Forelimb muscle (tissue), 1 donor: ENCODE results near the gene UBE2QL1. TPM values are rescaled to one million over a fixed set of nuclear protein-coding genes. Genes with fewer than 3 reads are reported as not detected.

Experiments
- DNase-seq: peaks from one replicate; pipeline ENCODE4 v3.0.0-alpha.2; 2013; ENCODE audit warnings: low read depth
- polyA plus RNA-seq: library from polyadenylated mRNA; unstranded; fragments of 120-200 nt; gene quantifications from one replicate; pipeline ENCODE4 v1.2.1, GENCODE V29; 2013; ENCODE audit not compliant: insufficient read length

Gene UBE2QL1
- polyA plus RNA-seq, 1 donor = 3.1 TPM

DNA sequence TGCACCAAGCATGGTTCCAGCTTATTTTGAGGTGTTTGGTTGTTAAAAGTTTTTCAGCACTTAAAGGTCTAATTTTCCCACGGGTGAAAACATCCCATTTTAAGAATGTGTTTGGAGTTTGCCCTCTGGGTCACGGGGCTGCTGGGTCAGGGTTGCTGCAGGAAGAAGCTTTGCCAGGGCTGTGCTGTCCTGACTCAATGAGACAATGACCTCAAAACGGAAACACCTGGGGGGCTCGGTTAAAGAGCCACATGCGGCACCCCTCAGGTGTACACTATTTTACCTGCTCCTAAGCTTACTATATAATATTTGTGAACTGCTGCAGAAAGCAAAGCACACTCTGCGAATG is 27.6 kb downstream of the UBE2QL1 start:
- DNase-seq = no peak

DNA sequence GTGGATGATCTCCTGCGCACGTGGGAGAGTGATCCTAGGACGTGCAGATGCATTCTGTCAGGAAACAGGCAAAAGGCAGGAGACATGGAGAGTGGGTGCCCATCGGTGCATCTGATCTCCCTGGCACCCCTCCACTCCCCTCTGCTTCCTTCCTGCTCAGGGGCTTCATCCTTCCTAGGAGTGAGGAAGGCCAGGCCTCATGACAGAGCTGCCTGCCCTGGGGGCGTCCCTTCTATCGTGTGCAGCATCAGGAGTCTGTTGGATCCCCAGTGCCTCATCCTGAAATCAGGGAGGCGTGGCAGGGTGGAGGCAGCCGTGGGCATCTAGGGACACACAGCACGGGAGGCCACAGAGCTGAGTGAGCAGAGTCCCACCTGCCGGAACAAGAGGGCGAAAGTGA is 30.1 kb downstream of the UBE2QL1 start:
- no peak for DNase-seq

DNA sequence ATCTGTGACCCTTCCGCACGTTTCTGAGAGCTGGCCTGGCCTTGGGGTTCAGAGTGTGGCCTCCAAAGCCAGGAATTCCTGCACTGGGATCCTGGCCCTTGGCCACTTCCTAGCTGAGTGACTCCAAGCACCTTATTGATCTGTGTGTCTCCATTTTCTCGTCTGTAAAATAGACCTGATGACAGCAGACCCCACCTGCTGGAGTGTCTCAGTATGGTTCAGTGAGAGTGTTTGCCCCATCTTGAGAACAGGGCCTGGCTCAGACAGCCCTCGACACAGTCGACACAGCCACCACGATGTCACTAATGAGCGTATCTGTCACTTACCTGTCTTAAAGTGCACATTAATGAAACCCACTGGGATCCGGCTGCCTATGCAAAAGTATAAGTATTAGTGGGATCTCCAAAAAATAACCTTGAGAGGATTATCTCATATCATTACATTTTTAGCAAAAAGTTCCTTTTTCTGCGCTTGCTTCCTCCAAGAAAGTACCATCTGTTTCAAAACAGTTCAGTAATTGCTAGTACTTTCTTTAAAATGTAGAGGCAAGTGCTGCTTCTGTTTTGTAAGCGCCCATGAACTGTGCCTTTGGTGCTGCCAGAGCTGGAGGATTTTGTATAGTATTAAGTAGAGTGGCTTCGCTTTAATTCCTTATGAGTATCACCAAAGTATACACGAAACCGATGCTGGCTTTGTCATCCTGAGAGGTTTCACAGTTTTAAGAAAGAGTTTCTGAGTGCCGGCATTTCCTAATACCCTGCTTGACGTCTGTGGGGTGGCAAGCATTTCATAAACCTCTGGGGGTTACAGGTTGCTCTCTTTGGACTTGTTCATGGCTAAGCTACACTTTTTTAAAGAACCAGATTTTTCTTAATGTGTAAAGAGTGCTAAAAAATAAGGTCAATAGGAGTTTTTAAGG is 31.7 kb downstream of the UBE2QL1 start:
- no peak for DNase-seq

DNA sequence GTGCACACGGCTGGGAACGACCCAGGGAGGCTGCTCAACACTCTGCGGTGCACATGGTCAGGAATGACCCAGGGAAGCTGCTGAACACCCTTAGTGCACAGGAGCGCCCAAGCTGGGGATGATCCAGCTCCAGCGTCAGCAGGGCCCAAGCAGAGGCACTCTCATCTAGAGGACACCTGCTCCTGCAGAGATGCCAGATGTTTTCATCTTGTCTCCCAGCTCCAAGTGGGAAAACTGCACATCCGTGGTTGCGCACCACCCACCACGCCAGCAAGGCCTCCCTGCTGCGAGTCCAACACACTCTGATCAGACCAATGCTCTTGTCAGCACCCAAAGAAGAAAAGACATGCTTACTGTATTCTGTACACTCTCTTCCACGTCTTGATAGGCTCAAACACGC is 34.1 kb downstream of the UBE2QL1 start:
- no peak for DNase-seq

DNA sequence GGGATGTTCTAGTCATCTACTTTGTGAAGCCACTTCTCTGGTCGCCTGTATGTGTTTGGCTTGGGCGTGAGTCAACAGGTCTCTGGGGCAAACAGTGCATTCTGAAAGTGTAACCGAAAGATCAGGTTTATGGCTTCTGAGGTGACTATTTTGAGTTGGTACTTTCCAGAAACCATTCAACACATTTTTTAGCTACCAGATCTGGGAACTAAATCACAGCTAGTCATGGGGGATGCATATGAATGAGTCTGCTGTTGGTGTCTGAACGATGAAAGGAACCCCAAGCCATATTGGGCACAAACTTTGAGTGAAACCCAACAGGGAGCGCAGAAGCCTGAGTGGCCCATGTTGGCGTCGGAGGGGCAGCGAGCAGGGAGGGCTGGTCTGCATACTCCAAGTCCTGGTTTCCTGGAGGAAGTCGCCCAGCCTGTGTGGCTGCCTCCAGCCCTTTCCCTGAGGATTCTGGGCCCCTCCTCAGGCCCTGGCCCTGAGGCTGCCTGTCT is 35.3 kb downstream of the UBE2QL1 start:
- no peak for DNase-seq

DNA sequence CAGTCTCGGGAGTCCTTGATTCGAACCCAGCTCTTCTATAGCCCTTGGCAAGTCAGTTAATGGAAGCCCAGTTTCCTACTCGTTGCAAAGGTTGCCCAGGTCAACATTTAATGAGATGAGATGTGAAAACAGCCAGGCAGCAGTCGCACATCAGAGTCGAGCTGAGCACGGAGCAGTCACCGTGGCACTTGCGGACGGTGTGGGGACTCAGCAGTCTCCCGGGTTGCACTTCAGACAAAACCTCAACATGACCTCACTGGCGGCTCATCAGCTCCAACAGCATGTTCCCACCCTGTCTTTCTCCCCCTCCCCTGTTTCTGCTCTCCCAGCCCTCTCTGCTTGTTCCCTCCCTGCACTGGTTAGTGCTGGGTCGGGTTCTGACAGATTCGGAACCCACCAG is 35.8 kb downstream of the UBE2QL1 start:
- no peak for DNase-seq

DNA sequence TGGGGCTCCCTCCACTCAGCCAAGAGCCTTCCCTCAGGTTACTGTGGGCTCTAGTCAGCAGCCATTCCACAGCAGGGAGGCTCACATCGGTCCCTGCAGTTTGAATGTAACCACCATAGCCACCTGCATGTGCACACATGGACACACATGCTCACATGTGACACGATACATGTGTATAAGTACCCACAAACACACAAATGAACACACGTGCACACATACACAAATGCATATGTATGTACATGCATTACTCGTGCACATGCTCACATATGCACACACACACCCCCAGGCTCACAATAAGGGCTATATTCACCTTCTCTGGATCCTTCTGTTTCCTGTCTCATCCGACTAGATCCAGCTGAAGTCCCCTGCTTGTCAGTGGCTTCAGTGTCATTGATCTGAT is 36.2 kb downstream of the UBE2QL1 start:
- DNase-seq = no peak

DNA sequence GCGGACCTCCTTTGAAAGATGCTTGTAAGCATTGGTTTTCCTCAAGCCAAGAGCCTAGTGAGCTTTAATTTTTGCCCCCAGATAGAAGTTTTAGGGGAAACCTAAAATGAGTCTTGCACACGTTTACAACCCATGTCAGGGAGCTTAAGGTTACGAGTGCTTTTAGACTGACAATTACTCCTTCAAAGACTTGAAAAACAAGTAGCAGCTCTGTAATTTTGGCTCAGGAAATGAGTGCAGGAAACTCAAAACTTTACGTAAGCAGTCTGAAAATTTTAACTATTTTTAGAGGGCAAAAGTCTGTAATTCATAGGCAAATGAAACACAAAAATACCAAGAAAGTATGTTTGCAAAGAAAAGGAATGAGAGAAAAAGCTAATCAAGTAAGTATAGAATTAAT is 36.8 kb downstream of the UBE2QL1 start:
- DNase-seq = no peak

DNA sequence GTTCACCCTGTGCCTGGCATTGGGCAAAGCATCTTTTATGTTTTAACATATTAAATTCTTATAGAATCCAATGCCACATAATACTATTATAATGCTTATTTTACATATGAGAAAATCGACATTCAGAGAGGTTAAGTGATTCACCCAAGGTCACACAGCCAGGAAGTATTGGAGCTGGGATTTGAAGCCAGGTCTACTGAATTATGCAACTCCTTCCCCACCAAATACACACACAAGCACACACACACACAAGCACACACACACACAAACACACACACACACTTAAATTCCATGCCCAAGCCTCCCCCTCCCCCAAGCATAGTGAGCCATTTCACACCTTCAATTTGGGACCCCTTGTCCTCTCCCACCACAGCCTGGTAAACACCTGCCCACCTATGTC is 37.4 kb downstream of the UBE2QL1 start:
- DNase-seq = no peak

DNA sequence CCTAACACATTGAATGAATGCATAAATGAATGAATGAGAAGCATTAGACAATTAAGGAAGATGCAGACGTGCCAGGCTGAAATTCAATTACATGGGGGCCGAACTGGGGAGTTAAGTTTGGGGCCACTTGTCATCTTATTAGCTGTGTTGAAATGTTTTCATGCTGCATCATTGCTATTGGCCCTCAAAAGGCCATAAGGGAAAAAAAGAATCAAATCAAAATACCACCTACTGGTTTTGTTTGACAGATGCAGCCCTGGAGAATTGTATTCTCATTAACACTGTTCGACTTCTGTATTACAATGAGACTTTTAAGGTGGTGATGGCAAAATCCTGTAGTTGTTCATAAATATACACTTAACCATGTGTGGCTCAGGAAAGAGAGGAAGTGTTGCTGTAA is 38.4 kb downstream of the UBE2QL1 start:
- no peak for DNase-seq

DNA sequence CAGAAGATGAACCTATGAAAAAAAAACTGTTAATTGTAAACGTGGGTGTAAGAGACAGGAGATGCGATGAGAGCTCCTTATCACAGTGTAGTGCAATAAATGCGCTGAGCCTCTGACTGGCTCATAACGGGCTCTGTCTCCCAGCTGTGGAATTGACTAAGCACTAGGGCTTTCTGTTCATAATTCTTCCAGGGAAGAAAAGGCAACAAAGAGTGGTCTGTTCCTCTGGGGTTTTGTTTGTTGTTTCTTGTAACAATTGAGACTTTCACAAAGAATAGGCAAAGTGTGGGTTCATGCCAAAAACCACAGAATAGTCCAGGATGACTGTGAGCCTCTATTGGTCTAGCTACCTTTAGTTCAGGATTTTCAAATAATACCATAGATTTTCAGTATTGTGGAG is 39.4 kb downstream of the UBE2QL1 start:
- no peak for DNase-seq

DNA sequence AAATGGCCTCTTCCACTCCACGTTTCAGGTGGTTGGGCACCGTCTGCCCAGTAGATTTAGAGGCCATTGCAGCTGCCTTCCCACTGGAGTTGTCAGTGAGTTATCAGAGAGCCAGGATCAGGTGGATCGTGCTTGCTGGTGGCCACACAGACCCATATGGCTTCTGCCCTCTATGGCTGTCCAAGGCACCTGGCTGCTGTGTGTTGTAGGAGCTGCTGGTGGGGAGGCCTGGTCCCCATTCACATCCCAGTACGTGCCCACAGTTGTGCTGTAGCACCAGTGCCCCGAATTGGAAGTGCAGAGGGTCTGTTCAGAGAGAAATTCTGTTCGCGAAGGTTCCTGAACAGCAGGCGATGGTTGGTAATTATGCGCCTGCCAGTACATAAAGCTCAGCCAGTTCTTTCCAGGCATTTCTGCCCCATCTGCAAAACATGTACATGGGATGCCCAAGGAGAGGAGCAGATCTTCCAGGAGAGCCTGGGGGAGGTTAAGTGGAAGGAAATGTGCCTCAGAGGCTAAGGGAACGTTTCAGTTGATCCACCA is 41.1 kb downstream of the UBE2QL1 start:
- DNase-seq = no peak

DNA sequence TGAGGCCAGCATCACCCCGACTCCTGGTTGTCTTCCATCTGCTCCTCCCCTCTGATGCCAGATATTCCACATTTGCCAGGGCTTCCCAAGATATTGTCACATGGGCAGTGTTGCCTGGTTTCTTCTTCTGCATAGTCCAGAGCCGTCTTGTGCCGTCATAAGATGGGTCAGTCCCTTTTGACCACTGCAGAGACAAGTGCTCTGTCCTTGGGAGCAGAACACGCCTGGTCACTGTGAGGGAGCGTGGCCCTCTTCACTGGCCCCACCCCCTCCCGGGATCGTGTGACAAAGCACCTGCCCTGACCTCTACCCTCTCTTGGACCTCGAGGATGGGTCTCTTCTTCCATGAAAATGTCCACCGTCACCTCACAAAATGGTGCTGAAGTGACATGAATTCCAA is 41.6 kb downstream of the UBE2QL1 start:
- DNase-seq = no peak

DNA sequence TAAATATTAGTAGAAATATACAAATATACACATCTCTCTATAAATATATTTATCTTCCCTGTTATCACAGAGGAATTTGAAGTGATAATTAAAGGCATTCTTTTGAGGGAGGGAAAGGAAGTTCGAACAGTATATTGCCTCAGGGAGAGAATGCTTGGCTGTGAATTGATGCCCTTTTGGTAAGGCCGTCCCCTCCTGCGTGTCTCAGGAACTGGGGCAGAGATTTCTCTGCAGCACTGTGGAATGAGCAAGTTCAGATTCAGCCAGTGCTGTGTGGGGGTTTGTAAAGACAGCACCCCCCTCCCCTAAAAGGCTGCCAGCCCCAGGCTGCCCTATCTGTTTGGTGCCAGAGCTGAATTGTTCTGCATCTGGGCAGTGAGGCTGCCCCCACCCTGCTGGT is 42.0 kb downstream of the UBE2QL1 start:
- DNase-seq = no peak

DNA sequence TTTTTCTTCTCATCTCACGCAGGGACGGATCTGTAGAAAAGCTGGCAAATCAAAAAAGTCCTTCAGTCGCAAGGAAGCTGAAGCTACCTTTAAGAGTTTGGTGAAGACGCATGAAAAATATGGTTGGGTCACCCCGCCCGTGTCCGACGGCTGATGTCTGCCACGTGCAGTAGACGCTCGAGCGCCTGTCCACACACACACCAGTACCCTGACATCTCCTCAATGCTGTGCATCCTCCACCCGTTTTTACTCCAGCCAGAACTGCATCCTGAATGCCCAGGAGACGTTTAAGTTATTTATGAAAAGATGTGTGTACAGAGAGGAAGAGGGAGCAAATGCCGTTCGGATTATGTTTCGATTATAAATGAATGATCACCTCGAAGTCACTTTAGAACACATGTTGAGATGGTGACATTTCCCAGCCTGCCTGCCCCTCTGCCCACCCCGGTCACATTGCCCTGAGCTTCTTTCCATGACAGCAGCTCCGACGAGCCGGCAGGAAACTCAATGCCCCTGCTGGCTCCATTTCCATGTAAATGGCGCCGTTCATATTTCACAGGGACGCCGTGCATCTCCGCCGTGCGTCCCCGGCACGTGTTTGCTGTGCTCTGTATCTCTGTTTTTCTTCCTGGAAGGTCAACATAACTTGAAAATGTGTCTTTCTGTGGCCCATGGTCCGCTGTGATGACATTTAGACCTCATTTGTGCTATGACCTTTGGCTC is 42.7 kb downstream of the UBE2QL1 start:
- no peak for DNase-seq

DNA sequence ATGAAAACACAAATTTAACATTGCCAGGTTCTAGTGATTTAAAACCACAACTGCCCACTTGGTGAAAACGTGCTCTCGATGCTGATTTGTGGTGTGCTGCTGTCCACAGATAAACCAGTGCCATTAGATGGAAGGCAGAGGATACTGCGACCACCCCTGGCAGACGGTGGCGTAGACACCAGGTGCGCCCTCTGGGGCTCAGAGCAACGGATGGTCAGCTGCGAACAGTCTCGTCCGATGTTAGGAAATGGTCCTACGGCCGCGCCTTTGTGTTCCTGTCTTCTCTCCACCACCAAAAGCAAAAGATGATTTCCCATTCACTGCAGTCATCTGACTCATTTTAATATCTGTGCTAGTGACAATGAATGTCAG is 43.2 kb downstream of the UBE2QL1 start:
- no peak for DNase-seq

DNA sequence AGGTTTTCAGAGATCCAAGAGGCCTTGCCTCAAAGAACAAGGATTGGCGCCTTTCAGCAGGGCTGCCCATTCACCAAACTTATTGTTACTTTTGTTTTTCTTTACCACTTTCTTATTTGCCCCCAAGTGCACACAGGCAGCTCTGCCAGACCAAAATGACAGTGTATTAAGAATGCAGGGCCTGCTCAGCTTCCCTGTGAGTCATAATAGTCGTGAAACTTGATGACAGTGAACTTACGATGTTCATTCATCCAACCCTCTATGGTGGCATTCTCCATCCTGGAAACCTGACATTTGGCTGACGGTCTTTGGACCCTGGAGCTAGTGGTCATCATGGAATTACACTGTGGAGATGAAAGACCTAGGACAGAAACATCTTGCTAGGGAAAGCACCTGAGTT is 44.3 kb downstream of the UBE2QL1 start:
- no peak for DNase-seq

DNA sequence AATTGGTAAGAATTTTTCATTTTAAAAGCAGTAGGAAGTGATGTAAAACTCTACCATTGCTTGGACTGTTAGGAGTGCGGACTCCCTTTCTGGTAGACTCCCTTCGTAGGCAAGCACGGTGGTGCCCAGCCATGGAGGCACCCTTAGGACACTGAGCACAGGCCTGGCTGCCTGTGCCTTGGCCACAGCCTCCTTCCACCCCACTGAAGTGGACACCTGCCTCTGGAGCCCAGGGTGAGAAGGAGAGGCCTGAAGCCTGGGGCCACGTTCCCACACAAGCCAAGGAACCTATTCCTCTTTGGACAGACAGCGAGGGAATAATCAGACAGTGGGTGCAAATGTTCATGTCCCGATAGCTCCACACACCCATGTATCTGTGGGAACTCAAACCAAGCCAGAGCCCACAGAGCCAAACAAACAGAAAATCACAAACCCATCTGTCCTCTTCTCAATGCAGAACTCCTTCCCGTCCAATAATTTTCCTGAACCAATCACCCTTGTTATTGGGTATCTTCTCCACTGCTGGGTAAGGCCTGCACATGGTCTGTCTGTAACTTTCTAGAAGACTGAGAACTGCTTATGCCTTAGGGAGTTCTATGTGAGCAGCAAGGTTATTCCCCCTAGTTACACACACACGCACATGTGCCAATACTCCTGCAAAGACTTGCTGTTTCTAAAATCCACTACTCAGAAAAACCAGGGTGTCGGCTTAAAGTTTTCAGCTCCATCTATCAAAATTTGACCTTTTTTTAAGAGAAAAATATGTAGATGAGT is 45.2 kb downstream of the UBE2QL1 start:
- DNase-seq = no peak

DNA sequence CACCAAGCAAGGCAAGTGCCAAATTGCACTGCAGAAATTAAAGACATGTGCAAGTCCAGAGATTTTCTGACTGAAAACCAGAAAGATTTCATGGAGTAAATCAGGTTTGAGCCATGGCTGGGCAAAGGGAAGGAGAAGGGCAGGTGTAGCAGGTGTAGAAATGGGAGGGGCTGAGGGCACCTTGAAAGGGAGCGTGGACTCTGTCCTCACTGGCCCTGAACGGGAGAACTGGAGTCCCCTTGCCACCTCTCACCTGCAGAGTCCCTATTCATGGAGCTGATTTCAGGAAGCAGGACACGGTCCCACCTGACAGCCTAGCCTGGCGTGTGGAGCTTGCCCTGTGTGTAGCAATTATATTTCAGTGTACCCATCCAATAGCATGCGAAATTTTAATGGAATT is 46.3 kb downstream of the UBE2QL1 start:
- no peak for DNase-seq

DNA sequence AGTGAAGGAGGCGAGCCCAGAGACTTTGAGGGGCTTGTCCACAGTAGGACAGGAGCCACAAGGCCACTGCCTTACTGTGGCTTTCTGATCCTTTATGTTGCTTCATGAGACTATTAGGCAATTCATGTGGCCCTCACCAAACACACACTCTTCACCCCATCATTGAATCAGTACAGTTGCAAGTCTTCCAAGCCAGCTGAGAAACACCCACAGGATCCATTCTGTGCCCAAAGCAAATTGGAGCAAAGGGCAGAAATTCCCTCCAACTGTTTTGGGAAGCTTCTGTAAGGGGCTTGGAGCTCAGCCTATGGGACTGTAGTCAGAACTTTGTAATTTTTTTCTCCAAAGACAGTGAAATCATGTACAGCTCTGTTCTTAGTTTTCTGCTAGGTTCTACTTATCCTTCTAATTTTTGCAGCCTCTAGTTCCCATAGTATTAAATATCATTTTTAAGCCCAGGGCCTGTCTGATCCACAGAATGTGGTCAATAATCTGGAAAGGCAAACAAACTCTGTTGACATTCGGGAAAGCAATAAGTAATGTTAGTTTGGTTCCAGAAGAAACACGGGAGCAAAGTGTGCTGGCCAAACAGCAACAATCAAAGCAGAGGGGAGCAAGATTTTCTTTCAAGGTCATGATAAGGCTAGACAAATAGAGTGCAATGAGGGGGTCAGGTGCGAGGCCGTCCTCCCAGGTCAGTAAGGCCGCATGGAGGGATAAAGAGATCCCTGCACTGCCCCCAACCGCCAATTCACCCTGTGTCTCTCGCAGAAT is 47.0 kb downstream of the UBE2QL1 start:
- DNase-seq = no peak

DNA sequence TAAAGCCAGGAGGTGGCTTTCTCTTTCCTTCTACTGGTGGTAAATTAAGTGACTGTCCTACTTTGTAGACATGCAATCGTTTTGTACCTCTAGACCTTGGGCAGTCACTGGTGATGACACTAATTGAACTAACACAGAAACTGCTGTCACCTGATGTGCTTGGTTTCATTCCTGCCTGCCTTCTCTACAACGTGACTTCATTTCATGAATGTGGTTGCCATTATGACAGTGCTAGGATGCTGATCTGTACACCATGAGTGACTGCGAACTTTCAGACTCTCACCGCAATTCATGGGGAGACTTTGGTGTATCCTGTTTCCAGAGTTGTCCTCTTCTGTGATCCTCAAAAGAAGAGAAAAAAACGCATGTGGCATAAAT is 47.5 kb downstream of the UBE2QL1 start:
- DNase-seq = no peak
